ENCODE data around the gene POMGNT2.

DNA sequence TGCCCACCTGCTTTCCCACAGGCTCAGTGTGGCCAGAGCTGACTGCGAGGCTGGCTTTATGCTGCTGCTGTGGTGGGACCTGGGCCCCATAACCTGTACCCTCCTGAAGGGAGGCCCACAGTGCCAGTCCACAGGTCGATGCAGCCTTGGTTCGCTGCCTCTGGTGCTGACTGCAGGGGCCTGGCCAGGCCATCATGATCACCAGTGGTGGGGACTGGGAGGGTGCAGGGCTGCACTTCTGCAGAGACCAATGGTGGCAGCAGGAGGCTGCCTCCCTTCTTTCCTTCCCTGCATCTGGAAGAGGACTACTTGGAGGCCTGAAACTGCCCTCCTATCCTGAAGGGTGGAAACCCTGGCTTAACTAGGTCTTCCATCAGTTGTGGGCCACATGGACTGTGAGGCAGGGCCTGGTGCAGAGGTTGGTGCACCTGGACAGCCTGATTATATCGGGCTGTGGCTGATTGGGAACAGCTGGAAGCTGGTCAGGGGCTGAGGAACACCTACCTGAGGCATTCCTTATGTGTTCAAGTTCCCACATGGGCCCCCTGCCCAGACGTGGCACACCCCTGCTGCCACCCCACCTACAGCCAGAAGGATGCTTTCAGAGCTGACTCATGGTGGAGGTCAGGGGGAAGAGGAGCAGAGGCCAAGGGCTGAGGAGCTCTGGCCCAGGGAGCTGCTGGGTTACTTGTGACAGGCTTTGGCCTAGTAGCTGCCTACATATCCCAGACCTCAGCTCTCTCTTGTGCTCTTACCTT, 29.8 kb downstream of the POMGNT2 start:
- TF ChIP-seq, protein P1, sequence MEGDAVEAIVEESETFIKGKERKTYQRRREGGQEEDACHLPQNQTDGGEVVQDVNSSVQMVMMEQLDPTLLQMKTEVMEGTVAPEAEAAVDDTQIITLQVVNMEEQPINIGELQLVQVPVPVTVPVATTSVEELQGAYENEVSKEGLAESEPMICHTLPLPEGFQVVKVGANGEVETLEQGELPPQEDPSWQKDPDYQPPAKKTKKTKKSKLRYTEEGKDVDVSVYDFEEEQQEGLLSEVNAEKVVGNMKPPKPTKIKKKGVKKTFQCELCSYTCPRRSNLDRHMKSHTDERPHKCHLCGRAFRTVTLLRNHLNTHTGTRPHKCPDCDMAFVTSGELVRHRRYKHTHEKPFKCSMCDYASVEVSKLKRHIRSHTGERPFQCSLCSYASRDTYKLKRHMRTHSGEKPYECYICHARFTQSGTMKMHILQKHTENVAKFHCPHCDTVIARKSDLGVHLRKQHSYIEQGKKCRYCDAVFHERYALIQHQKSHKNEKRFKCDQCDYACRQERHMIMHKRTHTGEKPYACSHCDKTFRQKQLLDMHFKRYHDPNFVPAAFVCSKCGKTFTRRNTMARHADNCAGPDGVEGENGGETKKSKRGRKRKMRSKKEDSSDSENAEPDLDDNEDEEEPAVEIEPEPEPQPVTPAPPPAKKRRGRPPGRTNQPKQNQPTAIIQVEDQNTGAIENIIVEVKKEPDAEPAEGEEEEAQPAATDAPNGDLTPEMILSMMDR (IDR thresholded peaks at IDR 0.05; ENCODE audit: low read length) = no peak
- no peak for TF ChIP-seq EZH2 (IDR thresholded peaks at IDR 0.05; ENCODE audit: borderline replicate concordance, low read length)
